HepG2 (cell line): ENCODE measurements around the gene RASGRP2. TPM values are rescaled to one million over a fixed set of nuclear protein-coding genes. Genes with fewer than 3 reads are reported as not detected.

ENCODE experiments used
- ATAC-seq: fragments of 200-7000 bp; cut with Tn5 transposase; 3 replicates; pipeline ENCODE4 v1.9.1; 2020; ENCODE audit warnings: mild to moderate bottlenecking, moderate library complexity
- BruUV-seq: library from RNA; stranded (reverse); fragments of 400-500 nt; replicated peaks from 2 replicates; lab custom pipeline; 2021; lab: Mats Ljungman, UMichigan
- CTCF ChIA-PET: fragments of 300-600 bp; formaldehyde crosslinking; extraction: SDS; loops from one replicate; lab custom pipeline; 2021; ENCODE audit warnings: low total read pairs, inconsistent platforms, low intra/inter-chr PET ratio; lab: Yijun Ruan, JAX
- POLR2A ChIA-PET: fragments of 350-600 bp; sonication (Branson Sonifier 250); formaldehyde crosslinking; loops from one replicate; lab custom pipeline; 2020; ENCODE audit warnings: antibody characterized with exemption, inconsistent platforms; lab: Yijun Ruan, JAX
- DNase-seq: peaks from one replicate; pipeline ENCODE4 v3.0.0-alpha.2; 2015; ENCODE audit warnings: low spot score
- FAIRE-seq: peaks from 3 replicates; lab custom pipeline; 2011; peaks lifted over from hg19 to GRCh38; lab: Jason Lieb, UNC
- H2AFZ ChIP-seq: one replicate; pipeline ENCODE4 v1.6.1; 2011; ENCODE audit warnings: low read length, inconsistent platforms
- H3K27ac ChIP-seq: fragments of 300-600 bp; 3 replicates; pipeline ENCODE4 v1.8.0; 2011; ENCODE audit warnings: mixed run types, mild to moderate bottlenecking, mixed read lengths, low read length, inconsistent platforms; ENCODE audit not compliant: insufficient read depth; ENCODE audit errors: extremely low read length
- H3K27me3 ChIP-seq, 2 experiments: fragments of 200-600 bp in 1 of 2; 2 replicates in 1 of 2; 3 replicates in 1 of 2; pipeline versions ENCODE4 v1.6.0 to v1.8.0; 2011; ENCODE audit warnings: low read length in 2 of 2, mild to moderate bottlenecking in 2 of 2, moderate library complexity in 2 of 2, inconsistent platforms in 1 of 2; ENCODE audit not compliant: insufficient read depth in 2 of 2, control insufficient read depth in 1 of 2
- H3K36me3 ChIP-seq, 2 experiments: fragments of 200-600 bp in 1 of 2; replicated peaks in 1 of 2; 2 replicates in 1 of 2; 3 replicates in 1 of 2; pipeline versions ENCODE4 v1.5.1 to v1.8.0; 2011; ENCODE audit warnings: low read length in 2 of 2, inconsistent platforms in 1 of 2; ENCODE audit not compliant: insufficient read depth in 2 of 2, control insufficient read depth in 1 of 2
- H3K4me1 ChIP-seq: 2 replicates; pipeline ENCODE4 v1.5.1; 2012; ENCODE audit warnings: low read length, inconsistent platforms; ENCODE audit not compliant: insufficient read depth
- H3K4me2 ChIP-seq: 2 replicates; pipeline ENCODE4 v1.6.0; 2011; ENCODE audit warnings: low read depth, low read length, inconsistent platforms
- H3K4me3 ChIP-seq, 3 experiments: fragments of 200-600 bp in 1 of 3; sonication (generic), shearing (Covaris generic) in 1 of 3; replicated peaks in 1 of 3; 2 replicates each; pipeline ENCODE4 v1.5.1; 2011 to 2016; ENCODE audit warnings: low read length in 3 of 3, inconsistent platforms in 2 of 3, low read depth in 2 of 3, mild to moderate bottlenecking in 2 of 3, control low read depth in 1 of 3, mixed read lengths in 1 of 3; ENCODE audit not compliant: insufficient read depth in 1 of 3
- H3K79me2 ChIP-seq: one replicate; pipeline ENCODE4 v1.6.1; 2011; ENCODE audit warnings: low read length, inconsistent platforms; ENCODE audit not compliant: insufficient read depth
- H3K9ac ChIP-seq: 2 replicates; pipeline ENCODE4 v1.6.0; 2011; ENCODE audit warnings: mild to moderate bottlenecking, low read depth, low read length, inconsistent platforms; ENCODE audit not compliant: insufficient read depth
- H3K9me3 ChIP-seq: 2 replicates; pipeline ENCODE4 v1.5.1; 2012; ENCODE audit warnings: mild to moderate bottlenecking, low read length
- H4K20me1 ChIP-seq: 2 replicates; pipeline ENCODE4 v1.6.0; 2011; ENCODE audit warnings: inconsistent platforms, mild to moderate bottlenecking, low read length, moderate library complexity; ENCODE audit not compliant: insufficient read depth
- EEA1 ChIP-seq: sonication (generic); formaldehyde crosslinking; IDR thresholded peaks from 2 replicates; pipeline ENCODE4 v1.5.1; 2020; ENCODE audit warnings: mild to moderate bottlenecking, missing genetic modification reagents, borderline replicate concordance
- FOXJ3 ChIP-seq: sonication (generic); formaldehyde crosslinking; IDR thresholded peaks from 2 replicates; pipeline ENCODE4 v1.4.0; 2020; ENCODE audit warnings: missing genetic modification reagents, mild to moderate bottlenecking, borderline replicate concordance
- GATAD2A ChIP-seq: IDR thresholded peaks from 2 replicates; pipeline ENCODE4 v1.6.1; 2016
- HIVEP1 ChIP-seq: sonication (generic); formaldehyde crosslinking; IDR thresholded peaks from 2 replicates; pipeline ENCODE4 v1.4.0; 2020; ENCODE audit warnings: mild to moderate bottlenecking, missing genetic modification reagents
- KDM5A ChIP-seq: fragments of 200-600 bp; sonication (generic); IDR thresholded peaks from 2 replicates; pipeline ENCODE4 v1.7.0; 2018; ENCODE audit warnings: antibody characterized with exemption, mild to moderate bottlenecking, low read length, borderline replicate concordance
- SRSF1 ChIP-seq: fragments of 200-400 bp; formaldehyde crosslinking; optimal IDR thresholded peaks from 2 replicates; pipeline ENCODE3; 2017; ENCODE audit warnings: mild to moderate bottlenecking, low read depth, low read length, moderate library complexity
- ZBTB38 ChIP-seq: sonication (generic); formaldehyde crosslinking; IDR thresholded peaks from 2 replicates; pipeline ENCODE4 v1.5.1; 2020; ENCODE audit warnings: mild to moderate bottlenecking, missing genetic modification reagents
- ZFP36 ChIP-seq: fragments of 150-350 bp; IDR thresholded peaks from 2 replicates; pipeline ENCODE4 v1.6.1; 2018; ENCODE audit warnings: borderline replicate concordance, low read length, low read depth; ENCODE audit not compliant: partially characterized antibody
- ZNF607 ChIP-seq: sonication (generic); formaldehyde crosslinking; IDR thresholded peaks from 2 replicates; pipeline ENCODE4 v1.5.1; 2020; ENCODE audit warnings: missing genetic modification reagents, mild to moderate bottlenecking, borderline replicate concordance
- ZNF644 ChIP-seq: IDR thresholded peaks from 2 replicates; pipeline ENCODE4 v1.6.1; 2016; ENCODE audit warnings: low read depth
- WGBS: methylation state at CpG from one replicate; pipeline ENCODE4 v1.1.6; 2017; ENCODE audit warnings: low lambda C conversion rate; 5-methylcytosine and 5-hydroxymethylcytosine counted together
- in situ Hi-C: cut with HindIII; loops from 2 replicates; pipeline ENCODE4 v1.10.0; 2017; ENCODE audit warnings: low pct_unique_long_range_greater_than_20kb; ENCODE audit not compliant: extremely low pct_ligation_motif_present
- intact Hi-C: fragments of 100-400 bp; cut with micrococcal nuclease; formaldehyde crosslinking; loops from one replicate; pipeline ENCODE4 v1.10.0; 2022; ENCODE audit not compliant: unreplicated experiment
- polyA plus RNA-seq, 8 experiments: library from polyadenylated mRNA; depleted of rRNA in 3 of 8; stranded (reverse) in 7 of 8; unstranded in 1 of 8; fragments of >200 nt; fragmentation: Illumina TruSeq in 4 of 8; extraction: Trizol in 4 of 8; gene quantifications; 2 replicates each; pipeline versions ENCODE4 v1.2.1 to v1.2.3, GENCODE V29; 2011 to 2016; ENCODE audit warnings: low read depth in 4 of 8, missing spikeins in 1 of 8, mixed read lengths in 1 of 8; ENCODE audit not compliant: insufficient read depth in 1 of 8
- total RNA-seq, 5 experiments: library from RNA; depleted of rRNA; stranded (reverse); fragments of >200 nt; fragmentation: Illumina TruSeq; extraction: Trizol; gene quantifications; 2 replicates each; pipeline ENCODE4 v1.2.3, GENCODE V29; 2016; ENCODE audit warnings: low read depth in 1 of 5
- TF ChIP-seq, protein P1 (sequence below): IDR thresholded peaks from 2 replicates; pipeline ENCODE4 v1.6.1; 2018; ENCODE audit warnings: missing genetic modification reagents, mild to moderate bottlenecking, missing compliant biosample characterization
- TF ChIP-seq, protein P2 (sequence below): sonication (generic); formaldehyde crosslinking; IDR thresholded peaks from 2 replicates; pipeline ENCODE4 v1.8.0; 2022; ENCODE audit warnings: mild to moderate bottlenecking, missing genetic modification reagents, moderate library complexity
- TF ChIP-seq, protein P3 (sequence below), 2 experiments: sonication (generic) in 1 of 2; formaldehyde crosslinking in 1 of 2; IDR thresholded peaks; 2 replicates each; pipeline versions ENCODE4 v1.4.0 to v1.6.1; 2018 to 2020; ENCODE audit warnings: missing genetic modification reagents in 2 of 2, borderline replicate concordance in 1 of 2, low read depth in 1 of 2, mild to moderate bottlenecking in 1 of 2, missing biosample characterization in 1 of 2
- TF ChIP-seq, protein P4 (sequence below): sonication (generic); formaldehyde crosslinking; IDR thresholded peaks from 2 replicates; pipeline ENCODE4 v1.5.1; 2020; ENCODE audit warnings: mild to moderate bottlenecking, missing genetic modification reagents, borderline replicate concordance

RASGRP2 gene
- total and polyA plus RNA-seq, 2 of the 13 experiments (the other 11 are each of a cell fraction or from before 2014, with no cell fraction given): 0.61 TPM; not detected in 1

DNA sequence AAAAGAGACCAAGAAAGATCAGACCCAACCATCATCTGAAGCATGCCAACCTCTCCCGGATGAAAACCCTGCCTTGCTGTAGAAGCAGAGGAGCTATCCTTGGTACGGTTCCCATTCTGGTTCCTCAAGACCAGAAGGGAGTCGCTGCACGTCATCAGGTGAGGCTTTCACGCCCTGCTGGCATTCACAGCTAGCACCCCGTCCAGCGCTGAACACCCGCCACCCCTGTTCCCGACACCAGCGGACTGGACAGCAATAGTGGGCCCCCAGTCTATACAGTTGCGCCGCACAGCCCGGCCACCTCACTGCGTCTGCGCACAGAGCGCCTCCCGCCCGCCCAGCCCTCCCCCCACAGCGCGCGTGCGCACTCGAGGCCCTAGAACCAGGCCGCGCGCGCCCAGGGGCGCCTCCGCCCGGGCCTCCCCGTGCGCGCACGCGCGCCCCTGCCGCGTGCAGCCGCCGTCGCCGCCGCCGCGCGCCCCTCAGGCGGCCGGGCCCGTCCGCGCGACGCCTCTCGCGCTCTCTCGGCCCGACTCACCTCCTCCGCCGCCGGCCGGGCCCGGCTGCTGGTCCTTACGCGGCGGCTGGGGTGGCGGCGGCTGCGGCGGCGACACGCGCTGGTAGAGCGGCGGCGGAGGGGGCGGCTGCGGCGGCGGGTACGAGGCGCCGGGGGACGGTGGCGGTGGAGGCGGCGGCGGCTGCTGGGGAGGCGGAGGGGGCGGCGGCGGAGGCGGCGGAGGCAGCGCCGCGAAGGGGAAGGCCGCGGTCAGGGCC lies 33.7 kb upstream of the RASGRP2 start (continued):
- TF ChIP-seq, protein P1, sequence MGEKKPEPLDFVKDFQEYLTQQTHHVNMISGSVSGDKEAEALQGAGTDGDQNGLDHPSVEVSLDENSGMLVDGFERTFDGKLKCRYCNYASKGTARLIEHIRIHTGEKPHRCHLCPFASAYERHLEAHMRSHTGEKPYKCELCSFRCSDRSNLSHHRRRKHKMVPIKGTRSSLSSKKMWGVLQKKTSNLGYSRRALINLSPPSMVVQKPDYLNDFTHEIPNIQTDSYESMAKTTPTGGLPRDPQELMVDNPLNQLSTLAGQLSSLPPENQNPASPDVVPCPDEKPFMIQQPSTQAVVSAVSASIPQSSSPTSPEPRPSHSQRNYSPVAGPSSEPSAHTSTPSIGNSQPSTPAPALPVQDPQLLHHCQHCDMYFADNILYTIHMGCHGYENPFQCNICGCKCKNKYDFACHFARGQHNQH (CRISPR knock-in tag): 0 out of 2 replicates have a peak, but pooled peaks have one; percentile 22
- TF ChIP-seq ZNF607 (no peak), KDM5A (peak; percentile 74; the same call in 1 of the 2 replicates), FOXJ3 (CRISPR knock-in tag) (no peak), ZNF644 (CRISPR knock-in tag) (no peak)
- TF ChIP-seq, protein P2, sequence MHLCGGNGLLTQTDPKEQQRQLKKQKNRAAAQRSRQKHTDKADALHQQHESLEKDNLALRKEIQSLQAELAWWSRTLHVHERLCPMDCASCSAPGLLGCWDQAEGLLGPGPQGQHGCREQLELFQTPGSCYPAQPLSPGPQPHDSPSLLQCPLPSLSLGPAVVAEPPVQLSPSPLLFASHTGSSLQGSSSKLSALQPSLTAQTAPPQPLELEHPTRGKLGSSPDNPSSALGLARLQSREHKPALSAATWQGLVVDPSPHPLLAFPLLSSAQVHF (CRISPR knock-in tag): no peak

DNA sequence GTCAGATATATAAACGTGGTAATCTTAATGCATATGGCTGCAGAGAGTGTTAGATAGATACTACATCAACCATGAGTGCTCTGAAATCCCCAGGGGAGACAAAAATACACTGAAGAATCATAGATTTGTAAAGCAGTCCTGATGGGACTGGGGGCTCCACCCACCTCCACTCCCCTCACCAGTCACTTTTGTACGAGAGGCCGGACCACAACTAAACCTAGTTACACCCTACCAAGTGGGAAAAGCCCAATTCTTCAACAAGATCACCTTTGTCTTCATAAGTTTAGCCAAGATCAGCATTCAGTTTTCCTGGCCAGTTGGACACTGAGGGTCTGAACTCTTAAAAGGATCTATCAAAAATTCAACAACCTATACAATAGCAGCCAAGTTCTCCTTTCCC lies 32.9 kb upstream of the RASGRP2 start:
- Histone ChIP-seq H3K9me3 (no peaks in the 10 kb centered on the region), H3K4me1 (peaks cover 52% of the 10 kb centered on the region), H3K79me2 (peaks cover 54% of the 10 kb centered on the region), H3K4me2 (peak overlapping the region; percentile 95), H3K9ac (peak overlapping the region; percentile 89), H3K36me3 (peaks cover 28 to 54% of the 10 kb centered on the region in 2 experiments), H3K27ac (peak overlapping the region; percentile 42), H2AFZ (no peak overlapping the region), H3K27me3 (no peaks in the 10 kb centered on the region; a peak in 1 of 5 replicates), H3K4me3 (peak overlapping the region; percentile 94 to 98 (median 94)), H4K20me1 (peaks cover 56% of the 10 kb centered on the region)
- CTCF ChIA-PET: no interaction called here
- ATAC-seq (no peak), DNase-seq (no peak), FAIRE-seq (no peak)
- in situ Hi-C loops (no loop called here), intact Hi-C loops (no loop called here)
- TF ChIP-seq, protein P3, sequence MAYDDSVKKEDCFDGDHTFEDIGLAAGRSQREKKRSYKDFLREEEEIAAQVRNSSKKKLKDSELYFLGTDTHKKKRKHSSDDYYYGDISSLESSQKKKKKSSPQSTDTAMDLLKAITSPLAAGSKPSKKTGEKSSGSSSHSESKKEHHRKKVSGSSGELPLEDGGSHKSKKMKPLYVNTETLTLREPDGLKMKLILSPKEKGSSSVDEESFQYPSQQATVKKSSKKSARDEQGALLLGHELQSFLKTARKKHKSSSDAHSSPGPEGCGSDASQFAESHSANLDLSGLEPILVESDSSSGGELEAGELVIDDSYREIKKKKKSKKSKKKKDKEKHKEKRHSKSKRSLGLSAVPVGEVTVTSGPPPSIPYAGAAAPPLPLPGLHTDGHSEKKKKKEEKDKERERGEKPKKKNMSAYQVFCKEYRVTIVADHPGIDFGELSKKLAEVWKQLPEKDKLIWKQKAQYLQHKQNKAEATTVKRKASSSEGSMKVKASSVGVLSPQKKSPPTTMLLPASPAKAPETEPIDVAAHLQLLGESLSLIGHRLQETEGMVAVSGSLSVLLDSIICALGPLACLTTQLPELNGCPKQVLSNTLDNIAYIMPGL (CRISPR knock-in tag; IDR thresholded peaks at IDR 0.05; ENCODE audit: borderline replicate concordance in 1 of 2, low read depth in 1 of 2): 0 out of 4 replicates have a peak, but pooled peaks of 1 of the 2 experiments have one; percentile 45
- no peak for TF ChIP-seq ZBTB38 (CRISPR knock-in tag)
- TF ChIP-seq, protein P4, sequence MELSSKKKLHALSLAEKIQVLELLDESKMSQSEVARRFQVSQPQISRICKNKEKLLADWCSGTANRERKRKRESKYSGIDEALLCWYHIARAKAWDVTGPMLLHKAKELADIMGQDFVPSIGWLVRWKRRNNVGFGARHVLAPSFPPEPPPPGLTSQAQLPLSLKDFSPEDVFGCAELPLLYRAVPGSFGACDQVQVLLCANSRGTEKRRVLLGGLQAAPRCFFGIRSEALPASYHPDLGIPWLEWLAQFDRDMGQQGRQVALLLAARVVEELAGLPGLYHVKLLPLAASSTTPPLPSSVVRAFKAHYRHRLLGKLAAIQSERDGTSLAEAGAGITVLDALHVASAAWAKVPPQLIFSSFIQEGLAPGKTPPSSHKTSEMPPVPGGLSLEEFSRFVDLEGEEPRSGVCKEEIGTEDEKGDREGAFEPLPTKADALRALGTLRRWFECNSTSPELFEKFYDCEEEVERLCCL (CRISPR knock-in tag): no peak
- TF ChIP-seq HIVEP1 (CRISPR knock-in tag): no peak
- no peak for TF ChIP-seq SRSF1
- TF ChIP-seq ZFP36: no peak
- TF ChIP-seq EEA1: no peak
- TF ChIP-seq GATAD2A (CRISPR knock-in tag): no peak
- 21% methylated on average over 3 of the region's 3 CpGs for WGBS
- TSS peak; percentile 45 for BruUV-seq
- POLR2A ChIA-PET: interaction anchor here (0.9 to 1.1 kb wide), 3 partner anchors 11 to 16 kb away, joined by 3 read pairs; no protein-coding TSS in a partner anchor
